Uterus (tissue), 2 donors: ENCODE measurements around the gene CACNB2.

Experiments used
- POLR2A ChIP-seq, 2 donors: fragments of 450-650 bp; IDR thresholded peaks; one replicate each; pipeline ENCODE4 v1.6.1; 2016; ENCODE audit warnings: antibody characterized with exemption in 2 of 2, mild to moderate bottlenecking in 1 of 2, moderate library complexity in 1 of 2
- TF ChIP-seq, protein P1 (sequence below), 4 experiments: fragments of 200-600 bp in 2 of 4; fragments of 450-650 bp in 2 of 4; sonication (generic) in 2 of 4; IDR thresholded peaks; one replicate each; pipeline ENCODE4 v1.5.1; 2016 to 2019; ENCODE audit warnings: antibody characterized with exemption in 4 of 4, mild to moderate bottlenecking in 2 of 4, moderate library complexity in 1 of 4

DNA sequence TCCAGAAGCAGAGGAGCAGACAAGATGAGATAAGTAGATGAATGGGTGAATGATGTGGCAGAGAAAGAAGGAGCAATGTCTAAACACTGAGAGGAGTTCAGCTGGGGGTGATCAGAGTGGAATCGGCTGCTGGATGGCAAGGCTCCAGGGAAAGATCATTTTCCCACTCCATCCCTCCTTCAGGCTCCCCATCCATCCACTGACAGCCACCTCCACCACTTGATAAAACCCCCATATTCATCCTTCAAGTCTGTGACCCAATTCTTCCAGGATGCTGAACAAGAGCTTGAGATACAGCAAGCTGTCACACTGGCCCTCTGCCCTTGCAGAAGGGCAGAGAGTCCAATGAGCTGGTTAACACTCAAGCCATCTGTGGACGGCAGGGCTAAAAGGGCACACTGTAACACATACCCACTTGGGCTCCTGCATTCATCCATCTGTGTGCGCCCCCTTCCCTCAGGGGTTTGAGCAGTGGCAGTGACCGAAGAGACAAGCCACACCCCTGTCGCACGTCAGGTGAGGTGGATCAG is 30.8 kb upstream of the CACNB2 start:
- TF ChIP-seq, protein P1, sequence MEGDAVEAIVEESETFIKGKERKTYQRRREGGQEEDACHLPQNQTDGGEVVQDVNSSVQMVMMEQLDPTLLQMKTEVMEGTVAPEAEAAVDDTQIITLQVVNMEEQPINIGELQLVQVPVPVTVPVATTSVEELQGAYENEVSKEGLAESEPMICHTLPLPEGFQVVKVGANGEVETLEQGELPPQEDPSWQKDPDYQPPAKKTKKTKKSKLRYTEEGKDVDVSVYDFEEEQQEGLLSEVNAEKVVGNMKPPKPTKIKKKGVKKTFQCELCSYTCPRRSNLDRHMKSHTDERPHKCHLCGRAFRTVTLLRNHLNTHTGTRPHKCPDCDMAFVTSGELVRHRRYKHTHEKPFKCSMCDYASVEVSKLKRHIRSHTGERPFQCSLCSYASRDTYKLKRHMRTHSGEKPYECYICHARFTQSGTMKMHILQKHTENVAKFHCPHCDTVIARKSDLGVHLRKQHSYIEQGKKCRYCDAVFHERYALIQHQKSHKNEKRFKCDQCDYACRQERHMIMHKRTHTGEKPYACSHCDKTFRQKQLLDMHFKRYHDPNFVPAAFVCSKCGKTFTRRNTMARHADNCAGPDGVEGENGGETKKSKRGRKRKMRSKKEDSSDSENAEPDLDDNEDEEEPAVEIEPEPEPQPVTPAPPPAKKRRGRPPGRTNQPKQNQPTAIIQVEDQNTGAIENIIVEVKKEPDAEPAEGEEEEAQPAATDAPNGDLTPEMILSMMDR (IDR thresholded peaks at IDR 0.05) = no peak
- no peak for TF ChIP-seq POLR2A (IDR thresholded peaks at IDR 0.05)
